Right kidney (tissue), 1 donor: ENCODE measurements around the gene LAMA5.

ENCODE experiments used
- DNase-seq: peaks from one replicate; pipeline ENCODE4 v3.0.0-alpha.2; 2016

The LAMA5 gene

GRCh38 chr20:62266851-62267250 is 100.3 kb downstream of the LAMA5 start:
- no peak for DNase-seq

DNA sequence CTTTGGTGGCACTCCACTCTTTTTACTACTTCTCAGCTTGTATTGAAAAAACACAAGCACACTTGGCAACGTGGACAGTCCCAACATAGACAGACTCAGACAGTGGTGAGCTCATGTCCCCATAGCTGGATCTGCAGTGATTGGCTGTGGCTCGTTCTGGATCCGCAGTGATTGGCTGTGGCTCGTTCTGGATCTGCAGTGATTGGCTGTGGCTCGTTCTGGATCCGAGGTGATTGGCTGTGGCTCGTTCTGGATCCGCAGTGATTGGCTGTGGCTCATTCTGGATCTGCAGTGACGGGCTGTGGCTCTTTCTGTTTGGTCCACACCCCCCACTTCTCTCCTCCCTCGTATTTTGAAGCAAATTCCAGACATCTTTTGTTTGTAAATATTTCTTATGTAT is 100.8 kb downstream of the LAMA5 start:
- no peak for DNase-seq

DNA sequence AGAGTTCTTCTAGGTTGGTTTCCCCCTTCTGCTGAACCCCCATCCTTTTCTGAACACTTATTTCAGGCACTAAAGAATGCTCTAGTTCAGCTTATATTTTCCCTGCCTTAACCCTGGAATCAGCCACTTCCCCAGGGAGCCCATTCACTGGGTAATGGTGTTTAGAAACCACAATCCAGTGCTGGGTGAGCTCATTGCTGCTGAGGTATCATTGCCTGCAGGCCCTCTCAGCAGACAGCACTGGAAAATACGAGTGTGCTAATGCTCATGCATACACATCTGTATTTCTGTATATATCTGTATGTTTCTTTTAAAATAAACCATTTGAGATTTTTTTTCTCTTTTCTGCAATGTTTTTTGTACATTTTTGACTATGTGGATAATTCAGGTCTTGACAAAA is 101.7 kb downstream of the LAMA5 start:
- no peak for DNase-seq

DNA sequence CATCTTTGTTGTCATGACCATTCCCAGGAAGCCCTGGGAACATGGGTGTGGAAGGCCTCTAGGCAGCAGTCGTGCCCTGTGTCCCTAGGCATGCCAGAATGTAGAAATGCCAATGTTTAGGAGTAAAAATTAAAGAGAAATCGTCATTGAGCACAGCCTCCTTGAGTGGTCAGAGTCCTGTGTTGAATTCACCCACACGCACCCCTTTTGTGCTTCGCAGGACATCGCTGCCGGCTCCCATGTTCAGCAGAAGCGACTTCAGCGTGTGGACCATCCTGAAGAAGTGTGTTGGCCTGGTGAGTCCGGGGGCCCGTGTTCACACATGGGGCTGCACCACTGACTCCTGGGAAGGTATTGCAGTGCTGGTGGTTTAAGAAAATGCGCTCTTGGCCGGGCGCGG is 103.7 kb downstream of the LAMA5 start:
- DNase-seq: no peak

- no peak for DNase-seq
Measured at GRCh38 chr20:62262064-62262463, 105.0 kb downstream of the LAMA5 start.

DNA sequence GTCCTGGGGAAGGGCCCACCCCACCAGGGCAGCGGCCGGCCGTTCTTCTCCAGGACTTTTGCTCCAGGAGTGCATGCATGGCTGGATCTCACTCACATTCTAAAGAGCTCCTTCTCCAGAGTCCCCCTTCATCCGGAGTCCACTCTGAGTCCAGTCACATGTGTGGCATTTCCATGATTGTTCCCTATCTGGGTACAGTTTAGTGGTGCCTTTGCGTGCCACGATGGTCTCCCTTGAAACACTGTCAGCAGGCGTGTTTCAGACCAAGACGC is 107.9 kb downstream of the LAMA5 start:
- DNase-seq: no peak
